Measurements from ENCODE around the gene SLC16A8.

Gene SLC16A8

DNA sequence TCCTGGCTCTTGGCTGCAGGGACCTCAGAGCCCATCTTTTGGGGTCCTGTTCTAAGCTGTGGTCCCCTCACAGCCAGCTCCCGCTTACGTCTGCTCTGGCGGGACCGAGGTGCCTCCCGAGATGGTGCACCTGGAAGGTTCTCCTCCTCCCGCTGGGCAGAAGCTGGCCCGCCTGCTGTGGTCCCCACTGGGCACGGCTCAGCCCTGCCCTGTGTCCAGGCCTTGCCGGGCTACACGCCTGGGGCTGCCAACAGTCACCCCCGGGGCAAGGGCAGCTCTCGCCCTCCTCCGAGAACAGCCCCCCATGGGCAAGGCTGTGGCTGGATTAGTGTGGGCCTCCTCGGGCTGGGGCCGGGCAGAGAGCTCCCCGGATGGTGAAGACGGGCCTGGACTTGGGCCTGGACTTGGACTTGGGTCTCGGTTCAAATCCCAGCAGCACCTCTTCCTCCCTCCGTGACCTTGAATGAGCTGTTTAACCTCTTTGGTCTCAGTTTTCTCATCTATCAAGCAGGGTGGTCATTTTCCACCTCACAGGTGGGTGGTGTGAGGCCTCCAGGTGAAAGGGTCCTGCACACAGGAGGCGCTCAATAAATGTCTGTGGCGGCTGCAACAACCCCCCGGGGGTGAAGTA lies 25.5 kb upstream of the SLC16A8 start:
- TF ChIP-seq JUND (IDR thresholded peaks at IDR 0.05; ENCODE audit: low read depth) = no peak
- DNase-seq (ENCODE audit: low read depth in 1 of 2, low spot score in 1 of 2) = no peak

DNA sequence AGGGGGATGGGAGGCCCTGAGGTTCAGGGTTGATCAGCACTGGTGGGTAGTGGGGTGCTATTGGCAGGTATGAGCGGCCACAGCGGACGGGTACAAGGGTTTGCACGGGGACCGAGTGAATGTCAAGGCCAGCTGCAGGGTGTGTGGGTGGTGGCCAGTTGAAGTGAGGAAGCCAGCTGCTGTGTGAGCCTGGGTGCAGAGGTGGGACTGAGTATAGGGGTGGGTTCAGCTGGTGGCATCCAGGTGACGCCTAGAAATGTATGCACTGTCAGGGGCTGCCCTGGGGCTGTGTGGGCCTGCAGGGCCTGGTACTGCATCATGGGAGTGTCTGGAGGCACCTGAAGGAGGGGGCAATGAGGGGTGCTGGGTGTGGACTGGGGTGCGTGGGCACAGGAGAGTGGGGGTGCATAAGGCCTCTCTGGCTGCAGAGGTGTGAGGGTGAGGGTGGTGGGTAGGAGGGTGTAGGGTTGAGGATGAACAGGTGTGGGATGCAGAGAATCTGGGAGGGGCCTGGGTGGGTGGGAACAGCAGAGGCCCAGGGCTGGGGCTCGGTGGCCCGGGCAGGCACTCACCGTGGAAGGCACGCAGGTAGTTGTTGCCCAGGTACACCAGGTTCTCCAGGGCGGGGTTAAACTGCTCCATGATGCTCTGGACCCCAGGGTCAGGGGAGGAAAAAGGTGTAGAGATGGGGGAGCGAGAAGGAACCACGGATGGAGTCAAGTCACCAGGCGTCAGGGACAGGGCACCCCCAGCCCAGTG lies 24.8 kb upstream of the SLC16A8 start:
- no peak for DNase-seq (ENCODE audit: low read depth in 1 of 2, low spot score in 1 of 2)
- in situ Hi-C loops (cut with HindIII; ENCODE audit: low pct_unique_long_range_greater_than_20kb, low sequenced_read_pairs) = no loop called here
- TF ChIP-seq JUND (IDR thresholded peaks at IDR 0.05; ENCODE audit: low read depth) = no peak

More for the DNA sequence above, 25.5 kb upstream of the SLC16A8 start:
- in situ Hi-C loops (cut with HindIII; ENCODE audit: low pct_unique_long_range_greater_than_20kb, low sequenced_read_pairs) = no loop called here

DNA sequence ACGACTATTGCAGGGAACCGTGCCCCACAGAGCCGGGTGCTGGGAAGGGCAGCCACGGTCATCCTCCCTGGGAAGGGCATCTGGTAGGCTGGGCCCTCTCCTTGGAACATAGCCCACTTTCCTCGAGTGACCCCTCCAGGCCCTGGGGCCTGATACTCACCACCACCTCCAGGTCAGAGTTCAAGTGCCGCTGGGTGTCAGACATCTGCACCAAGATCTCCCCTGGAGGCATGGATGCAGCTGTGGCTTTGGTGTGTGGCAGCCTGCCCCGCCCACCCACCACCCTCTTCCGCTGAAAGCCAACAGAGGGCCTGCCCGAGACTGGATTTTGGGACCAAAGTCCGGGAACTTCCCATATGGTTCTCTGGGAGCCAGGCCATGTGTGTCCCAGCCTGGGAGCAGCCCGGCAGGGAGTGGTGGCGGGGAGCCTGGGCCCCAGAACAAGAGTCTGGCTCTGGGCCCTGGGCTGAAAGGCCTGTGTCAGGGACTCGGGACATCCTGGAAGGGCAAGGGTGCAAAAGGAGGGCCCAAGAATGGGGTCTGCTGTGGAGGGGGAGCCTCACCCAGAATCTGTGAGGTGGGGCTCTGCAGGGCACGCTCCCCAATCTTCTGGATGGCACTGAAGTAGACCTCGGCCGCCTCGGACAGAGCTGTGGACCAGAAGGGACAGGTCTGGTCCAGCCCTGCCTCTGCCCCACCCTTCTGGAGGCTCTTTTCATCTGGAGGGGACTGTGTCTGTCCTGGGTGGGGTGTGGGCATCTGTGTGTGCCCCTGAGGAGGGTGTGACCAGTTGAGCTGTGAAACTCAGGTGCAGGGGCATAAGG lies 23.9 kb upstream of the SLC16A8 start:
- in situ Hi-C loops (cut with HindIII; ENCODE audit: low pct_unique_long_range_greater_than_20kb, low sequenced_read_pairs) = no loop called here
- no peak for DNase-seq (ENCODE audit: low read depth in 1 of 2, low spot score in 1 of 2)

DNA sequence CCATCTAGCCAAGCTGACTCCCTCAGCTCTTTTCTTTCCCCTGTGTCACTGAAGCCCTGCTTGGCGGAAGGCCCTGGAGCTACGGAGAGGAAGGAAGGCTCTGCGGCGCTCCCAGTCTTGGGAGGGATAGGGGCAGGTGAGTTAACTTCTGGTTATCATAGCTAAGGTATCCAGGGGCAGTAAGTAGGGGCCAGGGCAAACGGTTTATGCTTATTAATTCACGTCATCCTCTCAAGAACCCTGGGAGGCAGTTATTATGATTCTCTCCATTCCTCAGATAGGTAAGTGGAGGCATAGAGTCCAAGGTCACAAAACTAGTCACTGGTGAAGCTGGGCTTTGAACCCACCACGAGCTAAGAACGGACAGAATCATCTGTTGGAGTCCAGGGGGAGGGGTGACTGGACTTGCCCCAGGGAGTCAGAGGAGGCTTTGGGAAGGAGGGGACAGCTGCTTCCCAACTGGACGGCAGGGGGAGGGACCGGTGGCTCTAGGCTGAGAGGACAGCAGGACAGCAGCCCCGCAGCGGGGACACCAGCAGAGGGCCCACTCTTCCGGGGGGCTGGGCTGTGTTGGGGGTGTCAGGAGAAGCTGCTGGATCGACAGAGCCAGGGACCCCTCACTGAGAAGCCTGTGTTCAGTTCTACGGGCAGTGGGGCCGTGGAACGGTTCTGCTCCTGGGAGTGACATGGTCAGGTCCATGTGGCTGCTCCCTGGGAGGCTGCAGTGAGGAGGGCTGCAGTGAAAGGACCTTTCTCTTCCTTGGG lies 23.0 kb upstream of the SLC16A8 start:
- in situ Hi-C loops (cut with HindIII; ENCODE audit: low pct_unique_long_range_greater_than_20kb, low sequenced_read_pairs) = no loop called here
- TF ChIP-seq JUND (IDR thresholded peaks at IDR 0.05; ENCODE audit: low read depth) = no peak
- DNase-seq (ENCODE audit: low read depth in 1 of 2, low spot score in 1 of 2) = no peak

More for the DNA sequence above, 23.9 kb upstream of the SLC16A8 start:
- no peak for TF ChIP-seq JUND (IDR thresholded peaks at IDR 0.05; ENCODE audit: low read depth)

DNA sequence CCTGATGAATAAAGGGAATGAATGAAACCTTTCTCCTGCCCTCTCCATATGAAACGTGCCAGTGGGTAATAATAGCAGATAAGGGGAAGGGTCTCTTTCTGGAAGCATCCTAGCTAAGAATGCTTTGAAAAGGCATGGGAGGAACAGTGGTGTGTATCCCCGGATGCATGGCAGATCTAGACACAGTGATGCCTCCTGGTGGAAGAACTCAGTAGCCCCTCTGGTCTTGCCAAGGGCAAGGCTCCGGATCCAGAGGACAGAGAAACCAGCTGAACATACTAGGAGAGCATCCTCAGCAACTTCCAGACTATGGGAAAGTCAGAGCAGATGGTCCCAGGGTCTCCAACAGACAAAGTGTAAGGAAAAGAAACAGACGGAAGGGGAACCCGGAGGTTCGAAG lies 20.1 kb upstream of the SLC16A8 start:
- in situ Hi-C loops (cut with HindIII; ENCODE audit: low pct_unique_long_range_greater_than_20kb, low sequenced_read_pairs) = no loop called here
- no peak for TF ChIP-seq JUND (IDR thresholded peaks at IDR 0.05; ENCODE audit: low read depth)
- no peak for DNase-seq (ENCODE audit: low read depth in 1 of 2, low spot score in 1 of 2)

DNA sequence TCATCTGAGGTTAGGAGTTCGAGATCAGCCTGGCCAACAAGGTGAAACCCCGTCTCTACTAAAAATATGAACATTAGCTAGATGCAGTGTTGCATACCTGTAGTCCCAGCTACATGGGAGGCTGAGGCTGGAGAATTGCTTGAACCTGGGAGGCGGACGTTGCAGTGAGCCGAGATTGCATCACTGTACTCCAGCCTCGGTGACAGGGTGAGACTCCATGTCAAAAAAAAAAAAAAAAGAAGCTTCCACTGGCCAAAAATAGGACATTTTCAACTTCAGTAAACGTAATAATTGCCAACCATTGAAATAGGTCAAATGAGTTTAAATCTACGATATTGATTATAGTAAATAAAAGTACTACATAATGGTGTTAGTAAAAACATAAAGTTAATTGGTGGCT lies 19.7 kb upstream of the SLC16A8 start:
- no peak for DNase-seq (ENCODE audit: low read depth in 1 of 2, low spot score in 1 of 2)
- TF ChIP-seq JUND (IDR thresholded peaks at IDR 0.05; ENCODE audit: low read depth) = no peak
- in situ Hi-C loops (cut with HindIII; ENCODE audit: low pct_unique_long_range_greater_than_20kb, low sequenced_read_pairs) = no loop called here

DNA sequence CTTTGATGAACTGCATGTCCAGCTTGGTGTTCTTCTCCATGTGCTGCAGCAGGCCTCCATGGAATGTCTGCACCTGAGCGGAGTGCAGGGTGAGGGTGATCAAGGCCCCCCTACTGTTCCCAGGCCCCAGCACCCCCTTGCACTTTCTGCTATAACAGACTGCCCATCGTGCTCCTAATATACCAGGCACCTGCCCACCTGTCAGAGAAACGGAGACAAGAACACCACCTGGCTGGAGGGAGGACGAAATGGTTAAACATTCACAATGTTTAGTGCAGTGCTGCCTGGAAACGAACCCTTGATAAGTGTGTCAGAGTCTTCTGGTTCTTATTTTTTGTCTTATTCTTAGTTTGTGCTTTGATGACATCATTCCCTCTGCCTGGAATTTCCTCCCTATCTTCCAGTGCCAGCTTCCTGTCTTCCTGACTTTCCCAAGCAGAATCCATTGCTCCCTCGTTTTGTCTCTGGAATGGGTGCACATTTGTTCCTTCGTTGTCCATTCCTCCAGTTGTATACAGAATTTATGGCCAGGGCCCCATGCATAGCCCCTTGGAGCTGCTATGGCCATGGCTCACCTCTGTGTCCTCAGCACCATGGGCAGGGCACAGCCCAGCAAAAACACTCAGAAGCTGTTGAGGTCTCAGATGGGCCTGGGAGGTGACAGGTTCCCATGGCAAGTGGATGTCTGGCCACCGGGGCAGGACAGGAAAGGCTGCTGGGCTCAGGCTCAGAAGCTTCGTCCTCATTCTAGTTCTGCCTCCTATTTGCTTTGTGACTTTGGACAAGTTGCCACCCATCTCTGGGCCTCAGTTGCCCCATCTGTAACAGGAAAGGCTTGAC lies 14.6 kb upstream of the SLC16A8 start:
- in situ Hi-C loops (cut with HindIII; ENCODE audit: low pct_unique_long_range_greater_than_20kb, low sequenced_read_pairs) = no loop called here
- no peak for DNase-seq (ENCODE audit: low read depth in 1 of 2, low spot score in 1 of 2)

DNA sequence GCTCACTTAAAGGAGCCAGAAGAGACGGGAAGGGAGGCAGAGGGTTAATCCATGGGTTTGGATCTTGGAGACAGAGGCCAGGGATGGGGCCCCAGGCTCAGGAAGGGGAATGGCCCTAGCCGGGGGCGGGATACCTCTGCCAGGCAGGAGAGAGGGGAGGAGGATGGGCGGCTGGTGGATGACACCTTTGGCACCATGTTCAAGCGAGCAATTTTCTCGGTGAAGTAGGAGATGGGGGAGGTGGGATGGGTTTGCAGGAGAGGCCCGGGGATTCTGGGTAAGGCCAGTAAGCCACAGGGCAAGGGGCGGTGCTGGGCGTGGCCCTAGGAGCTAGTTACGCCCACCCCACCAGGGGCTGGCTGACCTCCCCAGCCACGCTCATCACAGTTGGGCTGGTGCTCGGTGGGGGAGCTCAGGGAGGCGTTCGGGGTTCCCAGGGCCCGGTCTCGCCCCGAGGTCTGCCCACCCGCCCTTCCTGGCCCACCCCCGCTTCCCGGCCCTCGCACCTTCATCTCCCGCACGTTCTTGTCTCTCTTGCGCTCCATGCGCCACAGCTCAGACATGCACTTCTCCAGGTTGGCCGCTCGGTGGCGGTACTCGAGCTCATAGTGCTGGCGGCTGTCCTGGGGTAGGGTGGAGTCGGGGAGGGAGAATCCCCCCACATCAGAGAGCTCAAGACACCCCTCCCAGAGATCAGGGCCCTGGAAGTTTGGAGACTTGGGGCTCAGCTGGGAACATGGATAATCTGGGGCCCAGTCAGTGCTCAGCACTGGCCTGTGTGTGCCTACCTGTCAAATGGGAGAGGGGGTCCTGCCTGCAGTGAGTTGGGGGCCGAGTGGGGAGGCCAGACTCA lies 13.8 kb upstream of the SLC16A8 start:
- DNase-seq (ENCODE audit: low read depth in 1 of 2, low spot score in 1 of 2) = no peak
- in situ Hi-C loops (cut with HindIII; ENCODE audit: low pct_unique_long_range_greater_than_20kb, low sequenced_read_pairs) = no loop called here
- no peak for TF ChIP-seq JUND (IDR thresholded peaks at IDR 0.05; ENCODE audit: low read depth)

More for the DNA sequence above, 14.6 kb upstream of the SLC16A8 start:
- TF ChIP-seq JUND (IDR thresholded peaks at IDR 0.05; ENCODE audit: low read depth) = no peak

DNA sequence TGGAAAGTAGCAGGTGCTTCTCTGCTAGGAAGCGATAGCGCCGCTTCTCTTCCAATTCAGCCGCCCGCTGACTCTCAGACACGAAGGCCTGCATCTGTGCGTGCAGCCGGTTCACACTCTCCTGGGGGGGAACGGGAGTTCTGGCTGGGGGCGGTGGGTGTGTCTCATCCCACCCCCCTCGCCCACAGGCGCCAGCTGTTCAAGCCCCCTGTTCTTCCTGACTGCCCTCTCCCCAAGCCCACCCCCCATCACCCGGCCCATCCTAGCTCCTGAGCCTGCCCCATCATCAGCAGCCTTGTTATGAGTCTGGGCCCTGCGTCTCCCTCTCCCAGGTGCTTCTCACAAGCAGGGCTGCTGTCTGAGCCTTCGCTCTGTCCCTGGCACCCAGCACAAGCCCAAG lies 13.1 kb upstream of the SLC16A8 start:
- TF ChIP-seq JUND (IDR thresholded peaks at IDR 0.05; ENCODE audit: low read depth) = no peak
- DNase-seq (ENCODE audit: low read depth in 1 of 2, low spot score in 1 of 2) = no peak
- in situ Hi-C loops (cut with HindIII; ENCODE audit: low pct_unique_long_range_greater_than_20kb, low sequenced_read_pairs) = no loop called here

DNA sequence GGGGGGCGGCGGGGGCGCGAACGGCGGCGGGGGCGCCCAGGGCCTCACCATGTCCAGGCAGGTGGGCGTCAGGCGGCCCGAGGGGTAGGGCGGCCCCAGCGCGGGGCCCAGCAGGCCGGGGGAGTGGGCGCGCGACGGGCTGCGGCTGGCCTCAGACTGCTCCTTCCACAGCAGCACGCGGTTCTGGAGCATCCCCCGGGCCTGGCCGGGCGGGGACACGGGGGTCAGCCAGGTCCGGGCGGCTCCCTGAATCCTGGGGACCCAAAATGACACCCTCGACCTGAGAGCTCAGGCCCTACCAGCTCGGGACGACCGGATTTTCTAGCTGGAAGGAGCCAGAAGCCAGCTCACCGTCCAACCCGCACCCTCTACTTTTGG lies 5.5 kb upstream of the SLC16A8 start:
- no peak for TF ChIP-seq JUND (IDR thresholded peaks at IDR 0.05; ENCODE audit: low read depth)

More for the DNA sequence above, 5.5 kb upstream of the SLC16A8 start:
- DNase-seq (ENCODE audit: low read depth in 1 of 2, low spot score in 1 of 2) = no peak
- in situ Hi-C loops (cut with HindIII; ENCODE audit: low pct_unique_long_range_greater_than_20kb, low sequenced_read_pairs) = no loop called here
